HG02938 (cell line): ENCODE data around the gene SRGAP3.

Source experiments
- ATAC-seq: cut with Tn5 transposase; IDR thresholded peaks from one replicate; pipeline ENCODE4 v1.9.1; 2021; ENCODE audit warnings: mild to moderate bottlenecking, moderate library complexity; ENCODE audit not compliant: unreplicated experiment

The SRGAP3 gene

GRCh38 chr3:9026320-9027045, 223.0 kb downstream of the SRGAP3 start:
- no peak for ATAC-seq

GRCh38 chr3:9024341-9024740, 225.1 kb downstream of the SRGAP3 start:
- no peak for ATAC-seq

- no peak for ATAC-seq
Measured at GRCh38 chr3:9023226-9023590, 226.2 kb downstream of the SRGAP3 start.

GRCh38 chr3:9022305-9023225, 226.9 kb downstream of the SRGAP3 start:
- ATAC-seq = no peak

- no peak for ATAC-seq
Measured at GRCh38 chr3:9021271-9022009, 228.0 kb downstream of the SRGAP3 start.

- ATAC-seq = no peak
Measured at GRCh38 chr3:9020426-9020825, 229.0 kb downstream of the SRGAP3 start.

GRCh38 chr3:9019259-9019961, 230.0 kb downstream of the SRGAP3 start:
- ATAC-seq = no peak

- ATAC-seq = no peak
Measured at GRCh38 chr3:9015250-9015649, 234.2 kb downstream of the SRGAP3 start.

GRCh38 chr3:9013782-9014563, 235.5 kb downstream of the SRGAP3 start:
- ATAC-seq = no peak

GRCh38 chr3:9012521-9012920, 236.9 kb downstream of the SRGAP3 start:
- no peak for ATAC-seq

GRCh38 chr3:9009976-9010545, 239.4 kb downstream of the SRGAP3 start:
- ATAC-seq = no peak

- ATAC-seq = no peak
Measured at GRCh38 chr3:9008550-9009255, 240.7 kb downstream of the SRGAP3 start.

- ATAC-seq = no peak
Measured at GRCh38 chr3:9007928-9008327, 241.5 kb downstream of the SRGAP3 start.

GRCh38 chr3:9007213-9007612, 242.2 kb downstream of the SRGAP3 start:
- no peak for ATAC-seq

- no peak for ATAC-seq
Measured at GRCh38 chr3:9000041-9000440, 249.4 kb downstream of the SRGAP3 start.

GRCh38 chr3:8997151-8997550, 252.3 kb downstream of the SRGAP3 start:
- ATAC-seq = no peak

GRCh38 chr3:8996681-8997121, 252.7 kb downstream of the SRGAP3 start:
- ATAC-seq = no peak

- no peak for ATAC-seq
Measured at GRCh38 chr3:8996216-8996615, 253.2 kb downstream of the SRGAP3 start.

- ATAC-seq = no peak
Measured at GRCh38 chr3:8994226-8994625, 255.2 kb downstream of the SRGAP3 start.
